Transverse colon (tissue), 4 donors: ENCODE data around the gene SLC35E4. TPM values are rescaled to one million over a fixed set of nuclear protein-coding genes. Genes with fewer than 3 reads are reported as not detected.
A peak's percentile ranks its signal among the peaks of the same experiment; 100 is the strongest.

Experiments
- DNase-seq: peaks from one replicate; pipeline ENCODE4 v3.0.0-alpha.2; 2019
- H3K27ac ChIP-seq, 4 donors: fragments of 200-600 bp; sonication (generic); 2 replicates each; pipeline ENCODE4 v1.5.1; 2016 to 2018; ENCODE audit warnings: inconsistent platforms in 4 of 4
- H3K27me3 ChIP-seq: fragments of 200-600 bp; sonication (generic); 2 replicates; pipeline ENCODE4 v1.5.1; 2017; ENCODE audit warnings: inconsistent platforms
- H3K36me3 ChIP-seq, 4 donors: fragments of 200-600 bp; sonication (generic); 2 replicates each; pipeline ENCODE4 v1.5.1; 2017 to 2019; ENCODE audit warnings: inconsistent platforms in 4 of 4
- H3K4me1 ChIP-seq, 4 donors: fragments of 200-600 bp; sonication (generic); 2 replicates each; pipeline ENCODE4 v1.5.1; 2017 to 2020; ENCODE audit warnings: inconsistent platforms in 4 of 4
- H3K4me3 ChIP-seq, 4 donors: fragments of 200-600 bp; sonication (generic); 1 replicate in 1 of 4; 2 replicates in 3 of 4; pipeline versions ENCODE4 v1.5.1 to v1.6.1; 2017 to 2019; ENCODE audit warnings: inconsistent platforms in 4 of 4
- H3K9me3 ChIP-seq, 2 donors: fragments of 200-600 bp; sonication (generic); 2 replicates each; pipeline ENCODE4 v1.5.1; 2017 to 2019; ENCODE audit warnings: inconsistent platforms in 2 of 2
- CTCF ChIP-seq, 5 experiments: fragments of 200-600 bp in 3 of 5; fragments of 450-650 bp in 2 of 5; sonication (generic) in 3 of 5; IDR thresholded peaks; 1 replicate in 2 of 5; 2 replicates in 3 of 5; pipeline ENCODE4 v1.5.1; 2016 to 2017; ENCODE audit warnings: antibody characterized with exemption in 5 of 5, inconsistent platforms in 3 of 5, mild to moderate bottlenecking in 2 of 5, moderate library complexity in 1 of 5
- EP300 ChIP-seq: sonication (generic); formaldehyde crosslinking; IDR thresholded peaks from one replicate; pipeline ENCODE4 v1.6.1; 2017; ENCODE audit warnings: antibody characterized with exemption, low read depth
- POLR2A ChIP-seq: fragments of 450-650 bp; IDR thresholded peaks from one replicate; pipeline ENCODE4 v1.6.1; 2016; ENCODE audit warnings: antibody characterized with exemption, mild to moderate bottlenecking, moderate library complexity
- POLR2AphosphoS5 ChIP-seq, 3 donors: sonication (generic); formaldehyde crosslinking; IDR thresholded peaks; one replicate each; pipeline ENCODE4 v1.6.1; 2016; ENCODE audit warnings: antibody characterized with exemption in 3 of 3
- WGBS, 2 donors: methylation state at CpG; one replicate each; pipeline ENCODE4 v1.1.5; 2018; ENCODE audit warnings: low coverage in 1 of 2; 5-methylcytosine and 5-hydroxymethylcytosine counted together
- in situ Hi-C, 4 donors: fragments of 200-750 bp; cut with MboI; loops; one replicate each; pipeline versions ENCODE4 v1.15.0 to v1.15.1; 2017; ENCODE audit warnings: low sequenced_read_pairs in 3 of 4, low pct_ligation_motif_present in 1 of 4, low pct_unique_long_range_greater_than_20kb in 1 of 4
- intact Hi-C: fragments of 100-400 bp; cut with DNase I; formaldehyde crosslinking; loops from one replicate; pipeline ENCODE4 v1.15.1; 2023; ENCODE audit warnings: low total_unique reads
- total RNA-seq, 4 donors: library from RNA; depleted of rRNA; stranded (reverse); fragments of >200 nt; gene quantifications; one replicate each; pipeline ENCODE4 v1.1.0, GENCODE V29; 2016

The SLC35E4 gene
- total RNA-seq, 4 donors from 2014 or later = 6.4 to 21.3 (median 15.7) TPM

- TF ChIP-seq CTCF (IDR thresholded peaks at IDR 0.05) (no peak), EP300 (no peak), POLR2A (no peak), POLR2AphosphoS5 (IDR thresholded peaks at IDR 0.05) (no peak)
- peak overlapping the region in 3 of 4 donors; percentile 7 to 23 (median 15) for H3K27ac ChIP-seq
- in situ Hi-C loops = no loop called here
- no peaks in the 10 kb centered on the region for H3K9me3 ChIP-seq
- peaks cover 27 to 66% (median 42%) of the 10 kb centered on the region in 4 donors for H3K4me1 ChIP-seq
- no peak overlapping the region for H3K4me3 ChIP-seq
- no peaks in the 10 kb centered on the region for H3K36me3 ChIP-seq
- intact Hi-C loops = no loop called here
- 33 to 50% methylated on average over 3 of the region's 3 CpGs for WGBS, 2 donors
- H3K27me3 ChIP-seq = no peaks in the 10 kb centered on the region
- DNase-seq = no peak
Observed at GRCh38 chr22:30603801-30604200, 31.8 kb upstream of the SLC35E4 start.

- Histone ChIP-seq H3K27me3 (no peaks in the 10 kb centered on the region), H3K36me3 (no peaks in the 10 kb centered on the region), H3K9me3 (no peaks in the 10 kb centered on the region), H3K4me3 (no peak overlapping the region), H3K27ac (no peak overlapping the region), H3K4me1 (peaks cover 34 to 75% (median 50%) of the 10 kb centered on the region in 4 donors)
- in situ Hi-C loops = no loop called here
- WGBS, 2 donors = 87 to 100% methylated on average over 1 to 2 of the region's 2 CpGs
- TF ChIP-seq EP300 (no peak), POLR2A (no peak), CTCF (IDR thresholded peaks at IDR 0.05) (no peak), POLR2AphosphoS5 (IDR thresholded peaks at IDR 0.05) (no peak)
- intact Hi-C loops = no loop called here
- DNase-seq = no peak
Observed at GRCh38 chr22:30604723-30605122, 30.9 kb upstream of the SLC35E4 start.

- Histone ChIP-seq H3K4me3 (peak overlapping the region in 3 of 4 donors; percentile 39 to 67 (median 44)), H3K27me3 (no peaks in the 10 kb centered on the region), H3K9me3 (no peaks in the 10 kb centered on the region), H3K4me1 (peaks cover 36 to 76% (median 53%) of the 10 kb centered on the region in 4 donors), H3K36me3 (no peaks in the 10 kb centered on the region), H3K27ac (peak overlapping the region; percentile 80 to 90 (median 86))
- peak; percentile 78 for DNase-seq
- 0 to 24% methylated on average over 1 to 9 of the region's 9 CpGs for WGBS, 2 donors
- in situ Hi-C loops = no loop called here
- intact Hi-C loops = no loop called here
- TF ChIP-seq POLR2A = no peak
- TF ChIP-seq CTCF (IDR thresholded peaks at IDR 0.05) = peak; percentile 71 to 86 (median 82)
Observed at GRCh38 chr22:30605449-30606110, 30.0 kb upstream of the SLC35E4 start.

- peaks cover 36 to 68% (median 47%) of the 10 kb centered on the region in 4 donors for H3K4me1 ChIP-seq
Observed at GRCh38 chr22:30606455-30607299, 28.9 kb upstream of the SLC35E4 start, which contains the start of gene TCN2. TSS of gene TCN2 (plus strand) at chr22:30607174. CDS start at chr22:30607332, 158 bp downstream.

More at GRCh38 chr22:30606455-30607299, 28.9 kb upstream of the SLC35E4 start, which contains the start of gene TCN2:
- peak; percentile 86 for DNase-seq
- in situ Hi-C loops (no loop called here), intact Hi-C loops (no loop called here)
- H3K9me3 ChIP-seq = no peaks in the 10 kb centered on the region
- 0 to 3% methylated on average over 2 to 24 of the region's 24 CpGs for WGBS, 2 donors
- H3K4me3 ChIP-seq = peak within 1 kb of the TSS; percentile 39 to 67 (median 54)
- H3K36me3 ChIP-seq = no peaks in the 10 kb centered on the region
- TF ChIP-seq EP300 = no peak
- TF ChIP-seq POLR2A = peak; percentile 65
- TF ChIP-seq CTCF (IDR thresholded peaks at IDR 0.05) = peak in 2 of 5 experiments; percentile 23 to 36
- TF ChIP-seq POLR2AphosphoS5 (IDR thresholded peaks at IDR 0.05) = peak; percentile 31 to 55 (median 44)
- H3K27ac ChIP-seq = peak within 1 kb of the TSS; percentile 80 to 90 (median 86)
- H3K27me3 ChIP-seq = no peaks in the 10 kb centered on the region
